NCI-H526 treated with DMSO at 0.1 percent for 48 hours (cell line): ENCODE measurements around the gene AOX1.
"Not testable (repeated sequence)": the region's sequence is repeated elsewhere in the genome, so short reads cannot be mapped to it uniquely, and the experiment has no call there.

Experiments used
- DNase-seq: peaks from one replicate; lab custom pipeline; 2025; lab: John Stamatoyannopoulos, UW

The AOX1 gene

GRCh38 chr2:200602584-200602983 is 16.8 kb downstream of the AOX1 start:
- DNase-seq, result no peak

- DNase-seq, result no peak
These were observed 18.2 kb downstream of the AOX1 start for GRCh38 chr2:200603972-200604371.

- DNase-seq, result no peak
These were observed 18.9 kb downstream of the AOX1 start for GRCh38 chr2:200604571-200605255.

GRCh38 chr2:200608341-200609027 is 22.7 kb downstream of the AOX1 start:
- DNase-seq, result no peak

GRCh38 chr2:200609028-200609614 is 23.3 kb downstream of the AOX1 start:
- DNase-seq, result no peak

- DNase-seq, result not testable (repeated sequence)
These were observed 24.4 kb downstream of the AOX1 start for GRCh38 chr2:200610217-200610616.

GRCh38 chr2:200613692-200614091 is 27.9 kb downstream of the AOX1 start:
- DNase-seq, result no peak

- no peak for DNase-seq
These were observed 28.4 kb downstream of the AOX1 start for GRCh38 chr2:200614249-200614648.

- no peak for DNase-seq
These were observed 29.4 kb downstream of the AOX1 start for GRCh38 chr2:200615247-200615646.

- DNase-seq, result no peak
These were observed 30.4 kb downstream of the AOX1 start for GRCh38 chr2:200616193-200616592.

- DNase-seq, result no peak
These were observed 30.8 kb downstream of the AOX1 start for GRCh38 chr2:200616656-200617055.

GRCh38 chr2:200617156-200618053 is 31.6 kb downstream of the AOX1 start:
- DNase-seq, result no peak

GRCh38 chr2:200618054-200618419 is 32.2 kb downstream of the AOX1 start:
- DNase-seq, result no peak

- no peak for DNase-seq
These were observed 32.8 kb downstream of the AOX1 start for GRCh38 chr2:200618590-200619021.

GRCh38 chr2:200619279-200619678 is 33.5 kb downstream of the AOX1 start:
- DNase-seq, result no peak

- no peak for DNase-seq
These were observed 35.0 kb downstream of the AOX1 start for GRCh38 chr2:200620606-200621390.

GRCh38 chr2:200622106-200622505 is 36.3 kb downstream of the AOX1 start:
- no peak for DNase-seq

GRCh38 chr2:200624026-200624425 is 38.2 kb downstream of the AOX1 start:
- no peak for DNase-seq

- DNase-seq, result no peak
These were observed 38.8 kb downstream of the AOX1 start for GRCh38 chr2:200624658-200625057.

GRCh38 chr2:200625282-200625681 is 39.5 kb downstream of the AOX1 start:
- DNase-seq, result no peak

GRCh38 chr2:200625958-200626363 is 40.1 kb downstream of the AOX1 start:
- no peak for DNase-seq
